IMR-90 (cell line): ENCODE measurements around the gene HPN.

Experiments used
- BHLHE40 ChIP-seq: fragments of 150-350 bp; IDR thresholded peaks from 2 replicates; pipeline ENCODE4 v1.6.1; 2016; ENCODE audit warnings: mild to moderate bottlenecking, low read depth, low read length
- CEBPB ChIP-seq: IDR thresholded peaks from 2 replicates; pipeline ENCODE4 v1.6.1; 2012; ENCODE audit warnings: low read depth, low read length, improper control_type of control experiment
- MAZ ChIP-seq: IDR thresholded peaks from 2 replicates; pipeline ENCODE4 v1.6.1; 2012; ENCODE audit warnings: low read depth, mild to moderate bottlenecking, low read length, improper control_type of control experiment, moderate library complexity, borderline replicate concordance
- MXI1 ChIP-seq: IDR thresholded peaks from 2 replicates; pipeline ENCODE4 v1.6.1; 2012; ENCODE audit warnings: low read depth, mild to moderate bottlenecking, low read length, moderate library complexity, borderline replicate concordance
- NFE2L2 ChIP-seq: fragments of 150-350 bp; IDR thresholded peaks from 2 replicates; pipeline ENCODE4 v1.6.1; 2016; ENCODE audit warnings: low read depth, mild to moderate bottlenecking, low read length
- POLR2A ChIP-seq: IDR thresholded peaks from 2 replicates; pipeline ENCODE4 v1.6.1; 2012; ENCODE audit warnings: mild to moderate bottlenecking, low read depth, low read length
- RAD21 ChIP-seq: IDR thresholded peaks from 2 replicates; pipeline ENCODE4 v1.6.1; 2012; ENCODE audit warnings: low read length, improper control_type of control experiment
- RCOR1 ChIP-seq: IDR thresholded peaks from 2 replicates; pipeline ENCODE4 v1.6.1; 2012; ENCODE audit warnings: mild to moderate bottlenecking, low read length, improper control_type of control experiment; ENCODE audit not compliant: insufficient replicate concordance
- RFX5 ChIP-seq: IDR thresholded peaks from 2 replicates; pipeline ENCODE4 v1.8.0; 2012; ENCODE audit warnings: low read depth, mild to moderate bottlenecking, low read length, moderate library complexity
- SMC3 ChIP-seq: fragments of 150-350 bp; IDR thresholded peaks from 2 replicates; pipeline ENCODE4 v1.6.1; 2016; ENCODE audit warnings: low read depth, mild to moderate bottlenecking, antibody characterized with exemption, low read length, moderate library complexity
- TF ChIP-seq, protein P1 (sequence below): conservative IDR thresholded peaks from 2 replicates; pipeline ENCODE4 v1.5.1; 2012; ENCODE audit warnings: mild to moderate bottlenecking, low read depth, low read length, improper control_type of control experiment
- TF ChIP-seq, protein P2 (sequence below): fragments of 150-350 bp; IDR thresholded peaks from 2 replicates; pipeline ENCODE4 v1.6.1; 2017; ENCODE audit warnings: mild to moderate bottlenecking, antibody characterized with exemption, low read length, low read depth

DNA sequence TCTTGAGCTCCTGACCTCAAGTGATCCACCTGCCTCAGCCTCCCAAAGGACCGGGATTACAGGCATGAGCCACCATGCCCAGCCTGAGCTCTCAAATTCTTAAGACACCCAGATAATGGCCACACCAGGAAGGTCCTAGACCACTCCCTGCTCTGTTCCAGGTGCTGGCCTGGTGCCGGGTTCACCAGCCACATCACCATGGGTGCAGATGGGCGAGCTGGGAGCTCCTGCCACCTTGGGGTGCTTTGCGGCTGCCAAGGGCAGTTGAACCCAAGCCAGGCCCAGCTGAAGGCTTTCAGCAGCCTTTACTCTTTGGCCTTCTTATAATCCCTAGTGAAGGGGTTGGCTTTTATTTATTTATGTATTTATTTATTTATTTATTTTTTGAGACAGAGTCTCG is 4.9 kb downstream of the HPN start:
- TF ChIP-seq, protein P1, sequence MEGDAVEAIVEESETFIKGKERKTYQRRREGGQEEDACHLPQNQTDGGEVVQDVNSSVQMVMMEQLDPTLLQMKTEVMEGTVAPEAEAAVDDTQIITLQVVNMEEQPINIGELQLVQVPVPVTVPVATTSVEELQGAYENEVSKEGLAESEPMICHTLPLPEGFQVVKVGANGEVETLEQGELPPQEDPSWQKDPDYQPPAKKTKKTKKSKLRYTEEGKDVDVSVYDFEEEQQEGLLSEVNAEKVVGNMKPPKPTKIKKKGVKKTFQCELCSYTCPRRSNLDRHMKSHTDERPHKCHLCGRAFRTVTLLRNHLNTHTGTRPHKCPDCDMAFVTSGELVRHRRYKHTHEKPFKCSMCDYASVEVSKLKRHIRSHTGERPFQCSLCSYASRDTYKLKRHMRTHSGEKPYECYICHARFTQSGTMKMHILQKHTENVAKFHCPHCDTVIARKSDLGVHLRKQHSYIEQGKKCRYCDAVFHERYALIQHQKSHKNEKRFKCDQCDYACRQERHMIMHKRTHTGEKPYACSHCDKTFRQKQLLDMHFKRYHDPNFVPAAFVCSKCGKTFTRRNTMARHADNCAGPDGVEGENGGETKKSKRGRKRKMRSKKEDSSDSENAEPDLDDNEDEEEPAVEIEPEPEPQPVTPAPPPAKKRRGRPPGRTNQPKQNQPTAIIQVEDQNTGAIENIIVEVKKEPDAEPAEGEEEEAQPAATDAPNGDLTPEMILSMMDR, result no peak
- TF ChIP-seq MXI1 (no peak), CEBPB (no peak), MAZ (no peak), POLR2A (no peak), BHLHE40 (no peak), RAD21 (no peak), RFX5 (no peak), NFE2L2 (no peak), RCOR1 (no peak), SMC3 (no peak)
- TF ChIP-seq, protein P2, sequence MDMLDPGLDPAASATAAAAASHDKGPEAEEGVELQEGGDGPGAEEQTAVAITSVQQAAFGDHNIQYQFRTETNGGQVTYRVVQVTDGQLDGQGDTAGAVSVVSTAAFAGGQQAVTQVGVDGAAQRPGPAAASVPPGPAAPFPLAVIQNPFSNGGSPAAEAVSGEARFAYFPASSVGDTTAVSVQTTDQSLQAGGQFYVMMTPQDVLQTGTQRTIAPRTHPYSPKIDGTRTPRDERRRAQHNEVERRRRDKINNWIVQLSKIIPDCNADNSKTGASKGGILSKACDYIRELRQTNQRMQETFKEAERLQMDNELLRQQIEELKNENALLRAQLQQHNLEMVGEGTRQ, result no peak
